H1 (cell line): Measurements from ENCODE around the gene CACNA1B. TPM values are rescaled to one million over a fixed set of nuclear protein-coding genes. Genes with fewer than 3 reads are reported as not detected.

Source experiments
- CTCF ChIA-PET: fragments of 300-600 bp; sonication (Branson Sonifier 250); formaldehyde crosslinking; loops from one replicate; lab custom pipeline; 2021; ENCODE audit not compliant: partially characterized antibody; lab: Charles Lee
- POLR2A ChIA-PET: fragments of 300-600 bp; sonication (Branson Sonifier 250); formaldehyde crosslinking; loops from one replicate; lab custom pipeline; 2021; ENCODE audit warnings: inconsistent platforms; ENCODE audit not compliant: partially characterized antibody; lab: Charles Lee
- DNase-seq, 2 experiments: peaks; one replicate each; pipeline versions ENCODE4 v3.0.0 to v3.0.0-alpha.2; 2010 to 2022; ENCODE audit warnings: low spot score in 2 of 2, low read depth in 1 of 2, mixed read lengths in 1 of 2
- FAIRE-seq: peaks from 2 replicates; lab custom pipeline; 2011; peaks lifted over from hg19 to GRCh38; lab: Jason Lieb, UNC
- H2AFZ ChIP-seq: 2 replicates; pipeline ENCODE4 v1.8.1; 2012; ENCODE audit warnings: low read length, inconsistent platforms
- H2AK5ac ChIP-seq: 2 replicates; pipeline ENCODE4 v1.6.1; 2013; ENCODE audit warnings: low read depth, low read length
- H2BK120ac ChIP-seq: replicated peaks from 2 replicates; pipeline ENCODE3; 2013; ENCODE audit warnings: low read depth, low read length, inconsistent platforms
- H2BK12ac ChIP-seq: 2 replicates; pipeline ENCODE4 v1.6.1; 2013; ENCODE audit warnings: low read depth, low read length
- H2BK15ac ChIP-seq: 2 replicates; pipeline ENCODE4 v1.6.1; 2013; ENCODE audit warnings: low read length
- H2BK20ac ChIP-seq: 2 replicates; pipeline ENCODE4 v1.6.1; 2013; ENCODE audit warnings: low read length
- H2BK5ac ChIP-seq: 2 replicates; pipeline ENCODE4 v1.6.1; 2013; ENCODE audit warnings: low read depth, low read length
- H3K14ac ChIP-seq: 2 replicates; pipeline ENCODE4 v1.6.1; 2013; ENCODE audit warnings: inconsistent platforms; ENCODE audit not compliant: insufficient read length
- H3K18ac ChIP-seq: 2 replicates; pipeline ENCODE4 v1.6.1; 2013; ENCODE audit warnings: low read length; ENCODE audit errors: extremely low read depth
- H3K23ac ChIP-seq: 2 replicates; pipeline ENCODE4 v1.6.1; 2013; ENCODE audit warnings: inconsistent platforms; ENCODE audit not compliant: insufficient read length
- H3K23me2 ChIP-seq: 2 replicates; pipeline ENCODE4 v1.6.1; 2013; ENCODE audit warnings: low read depth, low read length
- H3K27ac ChIP-seq: 2 replicates; pipeline ENCODE4 v1.6.1; 2011; ENCODE audit warnings: low read depth, low read length, inconsistent platforms
- H3K27me3 ChIP-seq, 4 experiments: replicated peaks in 1 of 4; 1 replicate in 1 of 4; 2 replicates in 3 of 4; pipeline versions ENCODE4 v1.6.1 to v1.8.1; 2011 to 2013; ENCODE audit warnings: low read length in 3 of 4, mild to moderate bottlenecking in 3 of 4, inconsistent platforms in 2 of 4, mixed read lengths in 2 of 4, moderate library complexity in 1 of 4; ENCODE audit not compliant: control insufficient read depth in 3 of 4, insufficient read depth in 3 of 4; ENCODE audit errors: extremely low read depth in 1 of 4
- H3K36me3 ChIP-seq, 4 experiments: 2 replicates each; pipeline versions ENCODE4 v1.6.1 to v1.8.1; 2011 to 2013; ENCODE audit warnings: mild to moderate bottlenecking in 4 of 4, low read length in 3 of 4, moderate library complexity in 2 of 4, control low read depth in 1 of 4, inconsistent platforms in 1 of 4; ENCODE audit not compliant: insufficient read depth in 4 of 4, control insufficient read depth in 2 of 4
- H3K4ac ChIP-seq: replicated peaks from 2 replicates; pipeline ENCODE3; 2013; ENCODE audit warnings: low read length, low read depth, mixed read lengths, inconsistent platforms; ENCODE audit not compliant: insufficient read length
- H3K4me1 ChIP-seq, 4 experiments: replicated peaks in 1 of 4; 1 replicate in 1 of 4; 2 replicates in 3 of 4; pipeline versions ENCODE4 v1.6.1 to v1.8.1; 2011 to 2013; ENCODE audit warnings: low read length in 3 of 4, inconsistent platforms in 2 of 4, mixed read lengths in 1 of 4; ENCODE audit not compliant: insufficient read depth in 4 of 4, control insufficient read depth in 3 of 4
- H3K4me2 ChIP-seq, 2 experiments: 2 replicates each; pipeline versions ENCODE4 v1.6.1 to v1.8.1; 2011 to 2013; ENCODE audit warnings: low read depth in 2 of 2, low read length in 2 of 2, control low read depth in 1 of 2, inconsistent platforms in 1 of 2, mild to moderate bottlenecking in 1 of 2; ENCODE audit not compliant: insufficient read depth in 1 of 2
- H3K4me3 ChIP-seq, 4 experiments: fragments of 200-600, 300-600 bp in 1 of 4; sonication (generic), shearing (Covaris generic), sonication (Bioruptor Twin) in 1 of 4; 2 replicates each; pipeline versions ENCODE4 v1.5.1 to v1.8.1; 2011 to 2016; ENCODE audit warnings: low read length in 4 of 4, low read depth in 3 of 4, control low read depth in 2 of 4, inconsistent platforms in 2 of 4, mild to moderate bottlenecking in 2 of 4, mixed read lengths in 1 of 4, moderate library complexity in 1 of 4; ENCODE audit not compliant: insufficient read depth in 2 of 4; ENCODE audit errors: extremely low read depth in 1 of 4
- H3K56ac ChIP-seq: replicated peaks from 2 replicates; pipeline ENCODE3; 2013; ENCODE audit warnings: low read depth, mild to moderate bottlenecking, mixed read lengths, low read length, inconsistent platforms; ENCODE audit not compliant: insufficient read length
- H3K79me1 ChIP-seq: 2 replicates; pipeline ENCODE4 v1.6.1; 2013; ENCODE audit warnings: low read depth, low read length, control low read depth
- H3K79me2 ChIP-seq, 2 experiments: 2 replicates each; pipeline versions ENCODE4 v1.6.1 to v1.8.1; 2012 to 2013; ENCODE audit warnings: low read length in 2 of 2, mild to moderate bottlenecking in 2 of 2, inconsistent platforms in 1 of 2; ENCODE audit not compliant: insufficient read depth in 2 of 2, control insufficient read depth in 1 of 2
- H3K9ac ChIP-seq, 4 experiments: replicated peaks in 1 of 4; 1 replicate in 1 of 4; 2 replicates in 3 of 4; pipeline versions ENCODE4 v1.6.1 to v1.8.1; 2011 to 2013; ENCODE audit warnings: low read depth in 3 of 4, low read length in 3 of 4, control low read depth in 2 of 4, mild to moderate bottlenecking in 2 of 4, moderate library complexity in 2 of 4, inconsistent platforms in 1 of 4; ENCODE audit errors: extremely low read depth in 1 of 4
- H3K9me3 ChIP-seq, 2 experiments: 2 replicates each; pipeline versions ENCODE4 v1.6.1 to v1.8.1; 2012 to 2013; ENCODE audit warnings: mild to moderate bottlenecking in 2 of 2, moderate library complexity in 2 of 2, control low read depth in 1 of 2, inconsistent platforms in 1 of 2, low read depth in 1 of 2, low read length in 1 of 2, mixed read lengths in 1 of 2; ENCODE audit not compliant: insufficient read depth in 2 of 2
- H4K20me1 ChIP-seq, 2 experiments: replicated peaks in 1 of 2; 2 replicates each; pipeline versions ENCODE3 to v1.8.1; 2011 to 2013; ENCODE audit warnings: inconsistent platforms in 2 of 2, low read length in 2 of 2, mild to moderate bottlenecking in 1 of 2; ENCODE audit not compliant: insufficient read depth in 2 of 2, control insufficient read depth in 1 of 2
- H4K5ac ChIP-seq: 2 replicates; pipeline ENCODE4 v1.6.1; 2013; ENCODE audit warnings: low read length, low read depth, mixed read lengths, inconsistent platforms; ENCODE audit not compliant: insufficient read length
- H4K8ac ChIP-seq: 2 replicates; pipeline ENCODE4 v1.8.0; 2013; ENCODE audit warnings: mild to moderate bottlenecking, moderate library complexity, low read length, inconsistent platforms; ENCODE audit not compliant: insufficient read depth; ENCODE audit errors: extremely low read depth
- H4K91ac ChIP-seq: replicated peaks from 2 replicates; pipeline ENCODE3; 2013; ENCODE audit warnings: low read length, mixed read lengths, inconsistent platforms; ENCODE audit not compliant: insufficient read length
- ATF3 ChIP-seq: IDR thresholded peaks from 2 replicates; pipeline ENCODE4 v1.6.1; 2011; ENCODE audit warnings: low read depth, mild to moderate bottlenecking, low read length; ENCODE audit not compliant: insufficient read depth
- BACH1 ChIP-seq: IDR thresholded peaks from 2 replicates; pipeline ENCODE4 v1.6.1; 2012; ENCODE audit warnings: low read length, improper control_type of control experiment
- BCL11A ChIP-seq, 2 experiments: IDR thresholded peaks; one replicate each; pipeline ENCODE4 v1.6.1; 2011; ENCODE audit warnings: low read depth in 2 of 2, low read length in 2 of 2, mild to moderate bottlenecking in 2 of 2
- CBX8 ChIP-seq: fragments of 300-800, 300-1000 bp; sonication (generic); IDR thresholded peaks from 2 replicates; pipeline ENCODE4 v1.7.1; 2016; ENCODE audit warnings: low read depth, low read length, borderline replicate concordance
- CTBP2 ChIP-seq: IDR thresholded peaks from 2 replicates; pipeline ENCODE4 v1.7.0; 2011; ENCODE audit warnings: borderline replicate concordance, mild to moderate bottlenecking, moderate library complexity, mixed read lengths, low read length; ENCODE audit not compliant: insufficient read depth, insufficient read length
- FOSL1 ChIP-seq: IDR thresholded peaks from 2 replicates; pipeline ENCODE4 v1.6.1; 2011; ENCODE audit warnings: mild to moderate bottlenecking, low read depth, low read length, moderate library complexity; ENCODE audit not compliant: insufficient read depth
- JUN ChIP-seq: IDR thresholded peaks from 2 replicates; pipeline ENCODE4 v1.6.1; 2011; ENCODE audit warnings: low read depth, mild to moderate bottlenecking, improper control_type of control experiment, low read length
- KDM1A ChIP-seq: fragments of 200-600, 300-600 bp; sonication (generic); IDR thresholded peaks from 2 replicates; pipeline ENCODE4 v1.7.1; 2016; ENCODE audit warnings: mild to moderate bottlenecking, low read length, borderline replicate concordance
- RAD21 ChIP-seq, 2 experiments: IDR thresholded peaks in 1 of 2; conservative IDR thresholded peaks in 1 of 2; 2 replicates each; pipeline ENCODE4 v1.6.1; 2011; ENCODE audit warnings: low read depth in 2 of 2, low read length in 2 of 2, improper control_type of control experiment in 1 of 2, inconsistent platforms in 1 of 2, mild to moderate bottlenecking in 1 of 2, moderate library complexity in 1 of 2
- SP1 ChIP-seq: IDR thresholded peaks from 2 replicates; pipeline ENCODE4 v1.6.1; 2011; ENCODE audit warnings: low read depth, low read length
- TBP ChIP-seq: IDR thresholded peaks from 2 replicates; pipeline ENCODE4 v1.6.1; 2011; ENCODE audit warnings: low read depth, low read length, improper control_type of control experiment
- WGBS, 2 experiments: shearing (Covaris generic) in 1 of 2; methylation state at CpG; one replicate each; pipeline versions ENCODE4 v1.1.6 to v1.1.7; 2013 to 2015; ENCODE audit warnings: low lambda C conversion rate in 2 of 2, mixed read lengths in 2 of 2, inconsistent platforms in 1 of 2, low coverage in 1 of 2, missing lambda C conversion rate in 1 of 2; ENCODE audit not compliant: insufficient replicate concordance in 2 of 2, insufficient coverage in 1 of 2, insufficient read length in 1 of 2; ENCODE audit errors: extremely low coverage in 1 of 2, missing lambda C conversion rate in 1 of 2; 5-methylcytosine and 5-hydroxymethylcytosine counted together
- polyA plus RNA-seq, 7 experiments: library from polyadenylated mRNA; depleted of rRNA in 3 of 7; stranded (reverse) in 5 of 7; unstranded in 2 of 7; fragments of >200 nt in 5 of 7; fragments of 200-250 nt in 2 of 7; gene quantifications; 1 replicate in 5 of 7; 2 replicates in 1 of 7; 4 replicates in 1 of 7; pipeline versions ENCODE4 v1.2.1 to v1.2.3, GENCODE V29; 2011 to 2013; ENCODE audit warnings: missing spikeins in 2 of 7, mixed read lengths in 2 of 7
- total RNA-seq: library from RNA; stranded (reverse); fragmentation: NEBNext Ultra II Directional; extraction: Animal tissue kit (Norgen Biotek cat#: 25700); gene quantifications from 2 replicates; pipeline ENCODE4 v1.2.1, GENCODE V29; 2021
- TF ChIP-seq, protein P1 (sequence below): IDR thresholded peaks from 2 replicates; pipeline ENCODE4 v1.6.1; 2012; ENCODE audit warnings: inconsistent platforms
- TF ChIP-seq, protein P2 (sequence below): IDR thresholded peaks from 2 replicates; pipeline ENCODE4 v1.6.1; 2012; ENCODE audit warnings: inconsistent platforms

Gene CACNA1B
- total and polyA plus RNA-seq, 2 of the 8 experiments (the other 6 are each of a cell fraction or from before 2014, with no cell fraction given): 1.5 to 5.7 TPM

DNA sequence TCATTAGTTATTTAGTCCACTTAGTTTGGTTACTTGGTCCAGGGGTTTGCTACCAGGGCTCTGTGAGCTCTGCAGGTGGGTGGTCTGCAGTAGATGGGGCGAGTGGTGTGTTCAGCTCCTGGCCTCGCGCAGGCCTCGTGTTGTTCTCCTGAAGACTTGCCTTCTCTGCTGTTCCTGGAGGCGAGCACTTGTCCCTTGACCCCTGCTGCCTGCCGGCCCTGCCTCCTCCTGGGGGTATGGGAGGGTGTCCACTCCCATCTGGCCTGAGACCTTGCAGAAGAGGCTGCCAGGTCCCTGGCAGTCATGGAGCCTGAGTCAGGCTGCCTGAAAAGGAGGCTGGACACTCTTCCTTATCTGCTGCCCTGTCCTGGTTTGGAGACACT is 137.0 kb downstream of the CACNA1B start:
- Histone ChIP-seq H2BK20ac (no peak overlapping the region), H3K36me3 (no peaks in the 10 kb centered on the region; a peak in 1 of 8 replicates), H3K14ac (no peak overlapping the region), H3K9ac (no peak overlapping the region), H3K9me3 (peaks cover 23 to 75% of the 10 kb centered on the region in 2 experiments), H3K27me3 (no peaks in the 10 kb centered on the region), H3K56ac (no peak overlapping the region), H3K27ac (no peak overlapping the region), H2AK5ac (no peak overlapping the region), H2BK12ac (no peak overlapping the region), H2BK15ac (no peak overlapping the region), H3K79me2 (no peaks in the 10 kb centered on the region), H2BK5ac (no peak overlapping the region), H4K8ac (no peak overlapping the region), H4K91ac (no peak overlapping the region), H3K4me1 (no peaks in the 10 kb centered on the region; a peak in 1 of 7 replicates), H3K4me3 (no peak overlapping the region), H3K4ac (no peak overlapping the region), H2BK120ac (no peak overlapping the region), H4K5ac (no peak overlapping the region), H3K23ac (no peak overlapping the region), H3K18ac (no peak overlapping the region), H3K79me1 (no peaks in the 10 kb centered on the region), H4K20me1 (peaks cover 0 to 14% of the 10 kb centered on the region in 2 experiments), H3K23me2 (peaks cover 3% of the 10 kb centered on the region; the same call in 1 of the 2 replicates), H2AFZ (no peak overlapping the region), H3K4me2 (no peak overlapping the region)
- 86% methylated on average over 6 of the region's 6 CpGs; no CpG with 5 or more reads in 1 of the 2 experiments for WGBS, 2 experiments
- ChIA-PET CTCF (interaction anchor here (0.5 kb wide), 1 partner anchor 79 kb away, joined by 3 read pairs; no protein-coding TSS in a partner anchor), POLR2A (no interaction called here)
- DNase-seq: no peak
- FAIRE-seq: no peak
- no peak for TF ChIP-seq BCL11A (IDR thresholded peaks at IDR 0.05; ENCODE audit: low read depth in 2 of 2, low read length in 2 of 2)
- no peak for TF ChIP-seq BACH1
- no peak for TF ChIP-seq RAD21 (IDR thresholded peaks at IDR 0.05 in 1 of 2, conservative IDR thresholded peaks at IDR 0.05 in 1 of 2; ENCODE audit: low read depth in 2 of 2, low read length in 2 of 2)
- TF ChIP-seq TBP: no peak
- no peak for TF ChIP-seq CTBP2
- TF ChIP-seq KDM1A: no peak
- TF ChIP-seq, protein P1, sequence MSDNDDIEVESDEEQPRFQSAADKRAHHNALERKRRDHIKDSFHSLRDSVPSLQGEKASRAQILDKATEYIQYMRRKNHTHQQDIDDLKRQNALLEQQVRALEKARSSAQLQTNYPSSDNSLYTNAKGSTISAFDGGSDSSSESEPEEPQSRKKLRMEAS: no peak
- TF ChIP-seq ATF3: no peak
- TF ChIP-seq JUN: no peak
- TF ChIP-seq CBX8: no peak
- no peak for TF ChIP-seq FOSL1
- no peak for TF ChIP-seq SP1
- TF ChIP-seq, protein P2, sequence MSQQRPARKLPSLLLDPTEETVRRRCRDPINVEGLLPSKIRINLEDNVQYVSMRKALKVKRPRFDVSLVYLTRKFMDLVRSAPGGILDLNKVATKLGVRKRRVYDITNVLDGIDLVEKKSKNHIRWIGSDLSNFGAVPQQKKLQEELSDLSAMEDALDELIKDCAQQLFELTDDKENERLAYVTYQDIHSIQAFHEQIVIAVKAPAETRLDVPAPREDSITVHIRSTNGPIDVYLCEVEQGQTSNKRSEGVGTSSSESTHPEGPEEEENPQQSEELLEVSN: no peak
